Measurements from ENCODE around the gene CYP46A1.

GRCh38 chr14:99660794-99661193 lies 23.3 kb upstream of the CYP46A1 start:
- TF ChIP-seq CTCF (IDR thresholded peaks at IDR 0.05) = no peak
- no peak for TF ChIP-seq POLR2A (IDR thresholded peaks at IDR 0.05)
